ENCODE data around the gene STK24. TPM values are rescaled to one million over a fixed set of nuclear protein-coding genes. Genes with fewer than 3 reads are reported as not detected.

The STK24 gene
- total RNA-seq, 2 experiments from 2014 or later: 60.4 to 88.7 TPM

- ChIA-PET POLR2A (interaction anchor here (0.7 kb wide), 1 partner anchor 177 kb away, joined by 3 read pairs; no protein-coding TSS in a partner anchor), CTCF (ENCODE audit: unreplicated experiment) (no interaction called here)
- Histone ChIP-seq H3K27ac (ENCODE audit: low read depth, low read length, poor library complexity, severe bottlenecking) (no peak overlapping the region), H3K9me2 (ENCODE audit: insufficient read depth, low read length) (no peaks in the 10 kb centered on the region), H3K36me3 (ENCODE audit: insufficient read depth, low read length) (peaks cover 44% of the 10 kb centered on the region), H3K4me3 (ENCODE audit: low read depth, low read length, poor library complexity, severe bottlenecking) (no peak overlapping the region), H2AFZ (ENCODE audit: low read length) (no peak overlapping the region), H3K4me1 (ENCODE audit: insufficient read depth, low read length, poor library complexity, severe bottlenecking) (no peaks in the 10 kb centered on the region), H3K4me2 (ENCODE audit: low read length) (no peak overlapping the region), H4K20me1 (ENCODE audit: insufficient read depth, low read length) (no peaks in the 10 kb centered on the region), H3K79me2 (ENCODE audit: insufficient read depth, low read depth, low read length) (no peaks in the 10 kb centered on the region), H3K9me3 (ENCODE audit: low read length) (no peaks in the 10 kb centered on the region)
- TF ChIP-seq CTCF (conservative IDR thresholded peaks at IDR 0.05; ENCODE audit: low read length) (no peak), EZH2phosphoT487 (IDR thresholded peaks at IDR 0.05; ENCODE audit: borderline replicate concordance, low read depth, low read length) (no peak)
- BruUV-seq (replicated peaks): no TSS peak
- no peak for DNase-seq (ENCODE audit: low spot score)
- intact Hi-C loops (cut with micrococcal nuclease; ENCODE audit: unreplicated experiment): no loop called here
These were observed 116.4 kb downstream of the STK24 start for GRCh38 chr13:98460516-98460915.

GRCh38 chr13:98459721-98460370, 117.1 kb downstream of the STK24 start:
- Histone ChIP-seq H3K36me3 (ENCODE audit: insufficient read depth, low read length) (peaks cover 38% of the 10 kb centered on the region), H3K27ac (ENCODE audit: low read depth, low read length, poor library complexity, severe bottlenecking) (no peak overlapping the region)

More at GRCh38 chr13:98459721-98460370, 117.1 kb downstream of the STK24 start:
- Histone ChIP-seq H3K4me2 (ENCODE audit: low read length) (no peak overlapping the region), H3K4me3 (ENCODE audit: low read depth, low read length, poor library complexity, severe bottlenecking) (no peak overlapping the region), H4K20me1 (ENCODE audit: insufficient read depth, low read length) (no peaks in the 10 kb centered on the region), H3K9me3 (ENCODE audit: low read length) (no peaks in the 10 kb centered on the region), H3K4me1 (ENCODE audit: insufficient read depth, low read length, poor library complexity, severe bottlenecking) (no peaks in the 10 kb centered on the region), H3K9me2 (ENCODE audit: insufficient read depth, low read length) (no peaks in the 10 kb centered on the region), H2AFZ (ENCODE audit: low read length) (no peak overlapping the region), H3K79me2 (ENCODE audit: insufficient read depth, low read depth, low read length) (no peaks in the 10 kb centered on the region)
- intact Hi-C loops (cut with micrococcal nuclease; ENCODE audit: unreplicated experiment): no loop called here
- POLR2A ChIA-PET: interaction anchor here (0.7 kb wide), 1 partner anchor 177 kb away, joined by 3 read pairs; no protein-coding TSS in a partner anchor
- DNase-seq (ENCODE audit: low spot score): no peak
- BruUV-seq (replicated peaks): no TSS peak
- TF ChIP-seq EZH2phosphoT487 (IDR thresholded peaks at IDR 0.05; ENCODE audit: borderline replicate concordance, low read depth, low read length): no peak
- no peak for TF ChIP-seq CTCF (conservative IDR thresholded peaks at IDR 0.05; ENCODE audit: low read length)
- CTCF ChIA-PET (ENCODE audit: unreplicated experiment): no interaction called here

Data from OCI-LY7 (cell line).